ENCODE results near the gene ZNF662. TPM values are rescaled to one million over a fixed set of nuclear protein-coding genes. Genes with fewer than 3 reads are reported as not detected.

Gene ZNF662
- total RNA-seq, 1 experiment from 2014 or later: 13.4 TPM

GRCh38 chr3:42892169-42892568 is 13.8 kb upstream of the ZNF662 start:
- intact Hi-C loops (cut with micrococcal nuclease; ENCODE audit: unreplicated experiment): no loop called here
- H3K27me3 ChIP-seq (replicated peaks; ENCODE audit: control insufficient read depth, insufficient read depth, low read length): no peaks in the 10 kb centered on the region
- no peak for DNase-seq
- ChIA-PET CTCF (no interaction called here), POLR2A (no interaction called here)
- no TSS peak for BruUV-seq (replicated peaks)
- no peaks in the 10 kb centered on the region for H3K36me3 ChIP-seq (ENCODE audit: control insufficient read depth, insufficient read depth, low read length)
- peaks cover 6% of the 10 kb centered on the region for H3K4me1 Mint-ChIP-seq (ENCODE audit: low read depth, unreplicated experiment)
- no peak overlapping the region for H3K4me3 Mint-ChIP-seq (ENCODE audit: unreplicated experiment)
- no peak overlapping the region for H3K27ac Mint-ChIP-seq (ENCODE audit: unreplicated experiment)
- no peak overlapping the region for H3K4me3 ChIP-seq (ENCODE audit: low read depth, low read length)
- no peaks in the 10 kb centered on the region for H3K27me3 Mint-ChIP-seq (ENCODE audit: insufficient read depth, unreplicated experiment)
- no peaks in the 10 kb centered on the region for H3K9me3 ChIP-seq
- TF ChIP-seq CTCF (IDR thresholded peaks at IDR 0.05; ENCODE audit: insufficient read depth in 1 of 2, low read depth in 1 of 2, low read length in 1 of 2, severe bottlenecking in 1 of 2, unreplicated experiment in 1 of 2): no peak
- H3K4me1 ChIP-seq: 0 out of 2 replicates have a peak, but pooled peaks cover 8% of the 10 kb centered on the region
- no peaks in the 10 kb centered on the region for H3K9me3 Mint-ChIP-seq (ENCODE audit: unreplicated experiment)
- H3K36me3 Mint-ChIP-seq (ENCODE audit: insufficient read depth, unreplicated experiment): no peaks in the 10 kb centered on the region

GRCh38 chr3:42892807-42893206 is 13.1 kb upstream of the ZNF662 start:
- no peaks in the 10 kb centered on the region for H3K27me3 Mint-ChIP-seq (ENCODE audit: insufficient read depth, unreplicated experiment)
- no peaks in the 10 kb centered on the region for H3K9me3 Mint-ChIP-seq (ENCODE audit: unreplicated experiment)
- no peaks in the 10 kb centered on the region for H3K9me3 ChIP-seq
- ChIA-PET CTCF (no interaction called here), POLR2A (no interaction called here)
- no peak overlapping the region for H3K27ac Mint-ChIP-seq (ENCODE audit: unreplicated experiment)
- H3K4me1 Mint-ChIP-seq (ENCODE audit: low read depth, unreplicated experiment): peaks cover 6% of the 10 kb centered on the region
- no peak for TF ChIP-seq CTCF (IDR thresholded peaks at IDR 0.05; ENCODE audit: insufficient read depth in 1 of 2, low read depth in 1 of 2, low read length in 1 of 2, severe bottlenecking in 1 of 2, unreplicated experiment in 1 of 2)
- 0 out of 2 replicates have a peak, but pooled peaks cover 8% of the 10 kb centered on the region for H3K4me1 ChIP-seq
- H3K36me3 Mint-ChIP-seq (ENCODE audit: insufficient read depth, unreplicated experiment): no peaks in the 10 kb centered on the region
- no peak overlapping the region for H3K4me3 ChIP-seq (ENCODE audit: low read depth, low read length)
- no peak overlapping the region for H3K4me3 Mint-ChIP-seq (ENCODE audit: unreplicated experiment)
- DNase-seq: no peak
- intact Hi-C loops (cut with micrococcal nuclease; ENCODE audit: unreplicated experiment): no loop called here
- H3K27me3 ChIP-seq (replicated peaks; ENCODE audit: control insufficient read depth, insufficient read depth, low read length): no peaks in the 10 kb centered on the region
- no peaks in the 10 kb centered on the region for H3K36me3 ChIP-seq (ENCODE audit: control insufficient read depth, insufficient read depth, low read length)
- BruUV-seq (replicated peaks): no TSS peak

GRCh38 chr3:42894698-42895579 is 11.0 kb upstream of the ZNF662 start:
- Histone ChIP-seq H3K4me3 (ENCODE audit: low read depth, low read length) (no peak overlapping the region), H3K4me1 (0 out of 2 replicates have a peak, but pooled peaks cover 8% of the 10 kb centered on the region), H3K36me3 (ENCODE audit: control insufficient read depth, insufficient read depth, low read length) (no peaks in the 10 kb centered on the region), H3K27me3 (replicated peaks; ENCODE audit: control insufficient read depth, insufficient read depth, low read length) (no peaks in the 10 kb centered on the region), H3K9me3 (no peaks in the 10 kb centered on the region)
- H3K4me3 Mint-ChIP-seq (ENCODE audit: unreplicated experiment): no peak overlapping the region
- ChIA-PET POLR2A (no interaction called here), CTCF (no interaction called here)
- peaks cover 6% of the 10 kb centered on the region for H3K4me1 Mint-ChIP-seq (ENCODE audit: low read depth, unreplicated experiment)
- no peaks in the 10 kb centered on the region for H3K9me3 Mint-ChIP-seq (ENCODE audit: unreplicated experiment)
- intact Hi-C loops (cut with micrococcal nuclease; ENCODE audit: unreplicated experiment): no loop called here
- TF ChIP-seq CTCF (IDR thresholded peaks at IDR 0.05; ENCODE audit: insufficient read depth in 1 of 2, low read depth in 1 of 2, low read length in 1 of 2, severe bottlenecking in 1 of 2, unreplicated experiment in 1 of 2): no peak
- DNase-seq: peak in 1 of 2 experiments; percentile 39
- no TSS peak for BruUV-seq (replicated peaks)
- no peak overlapping the region for H3K27ac Mint-ChIP-seq (ENCODE audit: unreplicated experiment)
- H3K36me3 Mint-ChIP-seq (ENCODE audit: insufficient read depth, unreplicated experiment): no peaks in the 10 kb centered on the region
- H3K27me3 Mint-ChIP-seq (ENCODE audit: insufficient read depth, unreplicated experiment): no peaks in the 10 kb centered on the region
